H1 (cell line): ENCODE results near the gene KIR3DL2. TPM values are rescaled to one million over a fixed set of nuclear protein-coding genes. Genes with fewer than 3 reads are reported as not detected.
"Not testable (repeated sequence)": the region's sequence is repeated elsewhere in the genome, so short reads cannot be mapped to it uniquely, and the experiment has no call there.

Experiments used
- CTCF ChIA-PET: fragments of 300-600 bp; sonication (Branson Sonifier 250); formaldehyde crosslinking; loops from one replicate; lab custom pipeline; 2021; ENCODE audit not compliant: partially characterized antibody; lab: Charles Lee
- POLR2A ChIA-PET: fragments of 300-600 bp; sonication (Branson Sonifier 250); formaldehyde crosslinking; loops from one replicate; lab custom pipeline; 2021; ENCODE audit warnings: inconsistent platforms; ENCODE audit not compliant: partially characterized antibody; lab: Charles Lee
- DNase-seq, 2 experiments: peaks; one replicate each; pipeline versions ENCODE4 v3.0.0 to v3.0.0-alpha.2; 2010 to 2022; ENCODE audit warnings: low spot score in 2 of 2, low read depth in 1 of 2, mixed read lengths in 1 of 2
- FAIRE-seq: peaks from 2 replicates; lab custom pipeline; 2011; peaks lifted over from hg19 to GRCh38; lab: Jason Lieb, UNC
- H2AFZ ChIP-seq: 2 replicates; pipeline ENCODE4 v1.8.1; 2012; ENCODE audit warnings: low read length, inconsistent platforms
- H2AK5ac ChIP-seq: 2 replicates; pipeline ENCODE4 v1.6.1; 2013; ENCODE audit warnings: low read depth, low read length
- H2BK120ac ChIP-seq: replicated peaks from 2 replicates; pipeline ENCODE3; 2013; ENCODE audit warnings: low read depth, low read length, inconsistent platforms
- H2BK12ac ChIP-seq: 2 replicates; pipeline ENCODE4 v1.6.1; 2013; ENCODE audit warnings: low read depth, low read length
- H2BK15ac ChIP-seq: 2 replicates; pipeline ENCODE4 v1.6.1; 2013; ENCODE audit warnings: low read length
- H2BK20ac ChIP-seq: 2 replicates; pipeline ENCODE4 v1.6.1; 2013; ENCODE audit warnings: low read length
- H2BK5ac ChIP-seq: 2 replicates; pipeline ENCODE4 v1.6.1; 2013; ENCODE audit warnings: low read depth, low read length
- H3K14ac ChIP-seq: 2 replicates; pipeline ENCODE4 v1.6.1; 2013; ENCODE audit warnings: inconsistent platforms; ENCODE audit not compliant: insufficient read length
- H3K18ac ChIP-seq: 2 replicates; pipeline ENCODE4 v1.6.1; 2013; ENCODE audit warnings: low read length; ENCODE audit errors: extremely low read depth
- H3K23ac ChIP-seq: 2 replicates; pipeline ENCODE4 v1.6.1; 2013; ENCODE audit warnings: inconsistent platforms; ENCODE audit not compliant: insufficient read length
- H3K23me2 ChIP-seq: 2 replicates; pipeline ENCODE4 v1.6.1; 2013; ENCODE audit warnings: low read depth, low read length
- H3K27ac ChIP-seq: 2 replicates; pipeline ENCODE4 v1.6.1; 2011; ENCODE audit warnings: low read depth, low read length, inconsistent platforms
- H3K27me3 ChIP-seq, 4 experiments: replicated peaks in 1 of 4; 1 replicate in 1 of 4; 2 replicates in 3 of 4; pipeline versions ENCODE4 v1.6.1 to v1.8.1; 2011 to 2013; ENCODE audit warnings: low read length in 3 of 4, mild to moderate bottlenecking in 3 of 4, inconsistent platforms in 2 of 4, mixed read lengths in 2 of 4, moderate library complexity in 1 of 4; ENCODE audit not compliant: control insufficient read depth in 3 of 4, insufficient read depth in 3 of 4; ENCODE audit errors: extremely low read depth in 1 of 4
- H3K36me3 ChIP-seq, 4 experiments: 2 replicates each; pipeline versions ENCODE4 v1.6.1 to v1.8.1; 2011 to 2013; ENCODE audit warnings: mild to moderate bottlenecking in 4 of 4, low read length in 3 of 4, moderate library complexity in 2 of 4, control low read depth in 1 of 4, inconsistent platforms in 1 of 4; ENCODE audit not compliant: insufficient read depth in 4 of 4, control insufficient read depth in 2 of 4
- H3K4ac ChIP-seq: replicated peaks from 2 replicates; pipeline ENCODE3; 2013; ENCODE audit warnings: low read length, low read depth, mixed read lengths, inconsistent platforms; ENCODE audit not compliant: insufficient read length
- H3K4me1 ChIP-seq, 4 experiments: replicated peaks in 1 of 4; 1 replicate in 1 of 4; 2 replicates in 3 of 4; pipeline versions ENCODE4 v1.6.1 to v1.8.1; 2011 to 2013; ENCODE audit warnings: low read length in 3 of 4, inconsistent platforms in 2 of 4, mixed read lengths in 1 of 4; ENCODE audit not compliant: insufficient read depth in 4 of 4, control insufficient read depth in 3 of 4
- H3K4me2 ChIP-seq, 2 experiments: 2 replicates each; pipeline versions ENCODE4 v1.6.1 to v1.8.1; 2011 to 2013; ENCODE audit warnings: low read depth in 2 of 2, low read length in 2 of 2, control low read depth in 1 of 2, inconsistent platforms in 1 of 2, mild to moderate bottlenecking in 1 of 2; ENCODE audit not compliant: insufficient read depth in 1 of 2
- H3K4me3 ChIP-seq, 4 experiments: fragments of 200-600, 300-600 bp in 1 of 4; sonication (generic), shearing (Covaris generic), sonication (Bioruptor Twin) in 1 of 4; 2 replicates each; pipeline versions ENCODE4 v1.5.1 to v1.8.1; 2011 to 2016; ENCODE audit warnings: low read length in 4 of 4, low read depth in 3 of 4, control low read depth in 2 of 4, inconsistent platforms in 2 of 4, mild to moderate bottlenecking in 2 of 4, mixed read lengths in 1 of 4, moderate library complexity in 1 of 4; ENCODE audit not compliant: insufficient read depth in 2 of 4; ENCODE audit errors: extremely low read depth in 1 of 4
- H3K56ac ChIP-seq: replicated peaks from 2 replicates; pipeline ENCODE3; 2013; ENCODE audit warnings: low read depth, mild to moderate bottlenecking, mixed read lengths, low read length, inconsistent platforms; ENCODE audit not compliant: insufficient read length
- H3K79me1 ChIP-seq: 2 replicates; pipeline ENCODE4 v1.6.1; 2013; ENCODE audit warnings: low read depth, low read length, control low read depth
- H3K79me2 ChIP-seq, 2 experiments: 2 replicates each; pipeline versions ENCODE4 v1.6.1 to v1.8.1; 2012 to 2013; ENCODE audit warnings: low read length in 2 of 2, mild to moderate bottlenecking in 2 of 2, inconsistent platforms in 1 of 2; ENCODE audit not compliant: insufficient read depth in 2 of 2, control insufficient read depth in 1 of 2
- H3K9ac ChIP-seq, 4 experiments: replicated peaks in 1 of 4; 1 replicate in 1 of 4; 2 replicates in 3 of 4; pipeline versions ENCODE4 v1.6.1 to v1.8.1; 2011 to 2013; ENCODE audit warnings: low read depth in 3 of 4, low read length in 3 of 4, control low read depth in 2 of 4, mild to moderate bottlenecking in 2 of 4, moderate library complexity in 2 of 4, inconsistent platforms in 1 of 4; ENCODE audit errors: extremely low read depth in 1 of 4
- H3K9me3 ChIP-seq, 2 experiments: 2 replicates each; pipeline versions ENCODE4 v1.6.1 to v1.8.1; 2012 to 2013; ENCODE audit warnings: mild to moderate bottlenecking in 2 of 2, moderate library complexity in 2 of 2, control low read depth in 1 of 2, inconsistent platforms in 1 of 2, low read depth in 1 of 2, low read length in 1 of 2, mixed read lengths in 1 of 2; ENCODE audit not compliant: insufficient read depth in 2 of 2
- H4K20me1 ChIP-seq, 2 experiments: replicated peaks in 1 of 2; 2 replicates each; pipeline versions ENCODE3 to v1.8.1; 2011 to 2013; ENCODE audit warnings: inconsistent platforms in 2 of 2, low read length in 2 of 2, mild to moderate bottlenecking in 1 of 2; ENCODE audit not compliant: insufficient read depth in 2 of 2, control insufficient read depth in 1 of 2
- H4K5ac ChIP-seq: 2 replicates; pipeline ENCODE4 v1.6.1; 2013; ENCODE audit warnings: low read length, low read depth, mixed read lengths, inconsistent platforms; ENCODE audit not compliant: insufficient read length
- H4K8ac ChIP-seq: 2 replicates; pipeline ENCODE4 v1.8.0; 2013; ENCODE audit warnings: mild to moderate bottlenecking, moderate library complexity, low read length, inconsistent platforms; ENCODE audit not compliant: insufficient read depth; ENCODE audit errors: extremely low read depth
- H4K91ac ChIP-seq: replicated peaks from 2 replicates; pipeline ENCODE3; 2013; ENCODE audit warnings: low read length, mixed read lengths, inconsistent platforms; ENCODE audit not compliant: insufficient read length
- WGBS, 2 experiments: shearing (Covaris generic) in 1 of 2; methylation state at CpG; one replicate each; pipeline versions ENCODE4 v1.1.6 to v1.1.7; 2013 to 2015; ENCODE audit warnings: low lambda C conversion rate in 2 of 2, mixed read lengths in 2 of 2, inconsistent platforms in 1 of 2, low coverage in 1 of 2, missing lambda C conversion rate in 1 of 2; ENCODE audit not compliant: insufficient replicate concordance in 2 of 2, insufficient coverage in 1 of 2, insufficient read length in 1 of 2; ENCODE audit errors: extremely low coverage in 1 of 2, missing lambda C conversion rate in 1 of 2; 5-methylcytosine and 5-hydroxymethylcytosine counted together
- polyA plus RNA-seq, 7 experiments: library from polyadenylated mRNA; depleted of rRNA in 3 of 7; stranded (reverse) in 5 of 7; unstranded in 2 of 7; fragments of >200 nt in 5 of 7; fragments of 200-250 nt in 2 of 7; gene quantifications; 1 replicate in 5 of 7; 2 replicates in 1 of 7; 4 replicates in 1 of 7; pipeline versions ENCODE4 v1.2.1 to v1.2.3, GENCODE V29; 2011 to 2013; ENCODE audit warnings: missing spikeins in 2 of 7, mixed read lengths in 2 of 7
- total RNA-seq: library from RNA; stranded (reverse); fragmentation: NEBNext Ultra II Directional; extraction: Animal tissue kit (Norgen Biotek cat#: 25700); gene quantifications from 2 replicates; pipeline ENCODE4 v1.2.1, GENCODE V29; 2021

The KIR3DL2 gene
- total and polyA plus RNA-seq, 2 of the 8 experiments (the other 6 are each of a cell fraction or from before 2014, with no cell fraction given), result not detected

DNA sequence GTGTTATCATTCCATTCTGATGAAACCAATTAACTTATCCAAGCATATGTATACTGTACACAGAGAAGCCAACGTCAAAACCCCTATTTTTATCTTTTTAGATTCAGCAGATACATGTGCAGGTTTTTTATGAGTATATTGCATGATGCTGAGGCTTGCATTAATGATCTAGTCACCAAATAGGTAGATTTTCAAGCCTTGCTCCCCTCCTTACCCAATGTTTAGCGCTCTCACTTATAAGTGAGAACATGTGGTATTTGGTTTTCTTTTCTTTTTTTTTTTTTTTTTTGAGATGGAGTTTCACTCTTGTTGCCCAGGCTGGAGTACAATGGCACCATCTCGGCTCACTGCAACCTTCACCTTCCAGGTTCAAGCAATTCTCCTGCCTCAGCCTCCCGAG is 54.0 kb downstream of the KIR3DL2 start:
- H3K79me2 ChIP-seq, H3K18ac ChIP-seq, H4K91ac ChIP-seq, H3K56ac ChIP-seq, H4K20me1 ChIP-seq, H3K4ac ChIP-seq, H2BK12ac ChIP-seq, H3K14ac ChIP-seq, H3K27me3 ChIP-seq, H3K36me3 ChIP-seq, POLR2A ChIA-PET, H2BK5ac ChIP-seq, H3K4me3 ChIP-seq, FAIRE-seq, H2BK120ac ChIP-seq, H2BK15ac ChIP-seq, H3K9ac ChIP-seq, H3K27ac ChIP-seq, H3K4me1 ChIP-seq, H4K5ac ChIP-seq, H3K23ac ChIP-seq, H4K8ac ChIP-seq, H2AFZ ChIP-seq, H2AK5ac ChIP-seq, H2BK20ac ChIP-seq, DNase-seq, H3K79me1 ChIP-seq, H3K9me3 ChIP-seq, H3K4me2 ChIP-seq, H3K23me2 ChIP-seq: not testable (repeated sequence)
- CTCF ChIA-PET, result interaction anchor here (0.8 kb wide), 1 partner anchor 22 kb away, joined by 4 read pairs; no protein-coding TSS in a partner anchor
- WGBS, 2 experiments, result 88% methylated on average over 4 of the region's 4 CpGs; no CpG with 5 or more reads in 1 of the 2 experiments
